AG04450 (cell line): ENCODE results near the gene RETREG2. TPM values are rescaled to one million over a fixed set of nuclear protein-coding genes. Genes with fewer than 3 reads are reported as not detected.
A peak's percentile ranks its signal among the peaks of the same experiment; 100 is the strongest.

Experiments
- CTCF ChIA-PET: fragments of 300-600, 350-600 bp; formaldehyde crosslinking; extraction: SDS; loops from one replicate; lab custom pipeline; 2022; ENCODE audit warnings: antibody characterized with exemption, inconsistent platforms; lab: Charles Lee
- POLR2A ChIA-PET: fragments of 350-600 bp; formaldehyde crosslinking; extraction: SDS; loops from one replicate; lab custom pipeline; 2021; ENCODE audit warnings: antibody characterized with exemption, inconsistent platforms; lab: Yijun Ruan, JAX
- DNase-seq: peaks from one replicate; pipeline ENCODE4 v3.0.0-alpha.2; 2011; ENCODE audit warnings: low read depth, low spot score
- H3K27ac ChIP-seq: one replicate; pipeline ENCODE4 v1.5.1; 2012; ENCODE audit warnings: low read depth, low read length, control low read depth
- H3K27me3 ChIP-seq: one replicate; pipeline ENCODE4 v1.6.0; 2012; ENCODE audit warnings: low read length; ENCODE audit not compliant: control insufficient read depth, insufficient read depth
- H3K4me3 ChIP-seq: 2 replicates; pipeline ENCODE4 v1.5.1; 2011; ENCODE audit warnings: mild to moderate bottlenecking, low read depth, low read length, control low read depth
- H3K9me3 ChIP-seq: 2 replicates; pipeline ENCODE4 v1.5.1; 2012; ENCODE audit warnings: low read length; ENCODE audit not compliant: control insufficient read depth, insufficient read depth
- polyA plus RNA-seq: library from polyadenylated mRNA; depleted of rRNA; stranded (reverse); fragments of >200 nt; gene quantifications from 2 replicates; pipeline ENCODE4 v1.2.3, GENCODE V29; 2011
- TF ChIP-seq, protein P1 (sequence below): IDR thresholded peaks from 2 replicates; pipeline ENCODE4 v1.5.1; 2011; ENCODE audit warnings: low read depth, low read length, control low read depth, inconsistent platforms

RETREG2 gene
- polyA plus RNA-seq, 1 experiment: 71.7 TPM

DNA sequence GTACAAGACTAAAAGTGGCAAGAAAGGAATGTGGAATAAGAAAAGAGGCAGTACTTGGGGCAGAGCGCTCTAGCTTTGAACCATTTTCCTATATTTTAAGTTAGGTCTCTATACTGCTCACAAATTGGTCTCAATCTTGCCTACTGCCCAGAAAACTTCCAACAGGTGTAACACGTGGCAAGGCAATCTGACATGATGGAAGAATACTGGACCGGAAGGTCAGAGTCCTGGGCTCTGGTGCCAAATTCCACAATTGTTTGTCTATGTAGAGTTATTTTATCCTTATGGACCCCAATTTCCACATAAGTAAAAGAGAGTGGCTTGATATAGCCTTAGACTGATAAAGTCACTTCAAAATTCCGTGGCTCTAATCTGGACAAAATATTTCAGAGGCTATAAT is 46.3 kb upstream of the RETREG2 start:
- ChIA-PET POLR2A (interaction anchor here (0.8 kb wide), 1 partner anchor 10 kb away, joined by 6 read pairs; no protein-coding TSS in a partner anchor), CTCF (interaction anchor here (0.7 to 4.9 kb wide), 6 partner anchors 12 to 73 kb away, joined by 3 to 27 read pairs (median 6); no protein-coding TSS in a partner anchor)
- no peaks in the 10 kb centered on the region for H3K9me3 ChIP-seq
- no peak overlapping the region for H3K4me3 ChIP-seq
- no peak overlapping the region for H3K27ac ChIP-seq
- H3K27me3 ChIP-seq: no peaks in the 10 kb centered on the region
- no peak for DNase-seq
- TF ChIP-seq, protein P1, sequence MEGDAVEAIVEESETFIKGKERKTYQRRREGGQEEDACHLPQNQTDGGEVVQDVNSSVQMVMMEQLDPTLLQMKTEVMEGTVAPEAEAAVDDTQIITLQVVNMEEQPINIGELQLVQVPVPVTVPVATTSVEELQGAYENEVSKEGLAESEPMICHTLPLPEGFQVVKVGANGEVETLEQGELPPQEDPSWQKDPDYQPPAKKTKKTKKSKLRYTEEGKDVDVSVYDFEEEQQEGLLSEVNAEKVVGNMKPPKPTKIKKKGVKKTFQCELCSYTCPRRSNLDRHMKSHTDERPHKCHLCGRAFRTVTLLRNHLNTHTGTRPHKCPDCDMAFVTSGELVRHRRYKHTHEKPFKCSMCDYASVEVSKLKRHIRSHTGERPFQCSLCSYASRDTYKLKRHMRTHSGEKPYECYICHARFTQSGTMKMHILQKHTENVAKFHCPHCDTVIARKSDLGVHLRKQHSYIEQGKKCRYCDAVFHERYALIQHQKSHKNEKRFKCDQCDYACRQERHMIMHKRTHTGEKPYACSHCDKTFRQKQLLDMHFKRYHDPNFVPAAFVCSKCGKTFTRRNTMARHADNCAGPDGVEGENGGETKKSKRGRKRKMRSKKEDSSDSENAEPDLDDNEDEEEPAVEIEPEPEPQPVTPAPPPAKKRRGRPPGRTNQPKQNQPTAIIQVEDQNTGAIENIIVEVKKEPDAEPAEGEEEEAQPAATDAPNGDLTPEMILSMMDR: no peak

DNA sequence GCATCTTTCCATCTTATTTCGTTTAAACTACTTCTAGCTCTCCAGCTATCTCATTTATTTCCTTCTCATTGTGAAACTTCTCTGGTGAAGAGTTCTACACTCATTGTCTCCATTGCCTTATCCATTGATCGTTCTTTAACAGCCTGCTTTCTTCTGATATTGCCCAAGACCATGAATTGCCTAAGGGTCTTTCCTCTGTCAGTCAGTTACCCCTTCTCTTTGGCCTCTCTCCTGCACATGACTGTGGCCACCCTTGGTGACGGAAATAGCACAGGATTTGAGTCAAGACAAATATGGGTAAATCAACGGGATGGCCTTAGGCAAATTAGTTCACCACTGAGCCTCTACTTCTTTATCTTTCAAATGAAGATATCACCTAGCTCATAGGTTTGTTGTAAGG is 44.1 kb upstream of the RETREG2 start:
- CTCF ChIA-PET: interaction anchor here (1.0 to 1.7 kb wide), 7 partner anchors 9 to 76 kb away, joined by 4 to 11 read pairs (median 5); no protein-coding TSS in a partner anchor
- no peaks in the 10 kb centered on the region for H3K27me3 ChIP-seq
- TF ChIP-seq, protein P1: no peak
- POLR2A ChIA-PET: no interaction called here
- no peak overlapping the region for H3K27ac ChIP-seq
- no peak for DNase-seq
- H3K9me3 ChIP-seq: no peaks in the 10 kb centered on the region
- H3K4me3 ChIP-seq: no peak overlapping the region

DNA sequence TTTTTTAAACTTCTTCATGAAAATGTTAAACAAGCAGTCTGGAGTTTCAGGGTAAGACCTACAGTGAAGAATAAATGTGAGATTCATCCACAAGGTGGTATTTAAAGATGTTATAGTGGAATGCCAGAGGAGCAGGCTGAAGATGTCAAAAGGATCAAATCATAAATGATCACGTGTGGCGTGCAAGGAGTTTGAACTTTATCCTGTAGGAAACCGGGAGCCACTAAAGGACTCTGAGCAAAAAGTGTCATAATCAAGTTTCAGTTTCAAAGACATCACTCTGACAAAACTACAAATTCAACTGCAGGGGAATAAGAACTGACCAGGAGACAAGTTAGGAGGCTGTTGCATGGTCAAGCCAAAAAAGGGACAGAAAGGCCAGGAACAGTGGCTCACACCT is 37.4 kb upstream of the RETREG2 start:
- POLR2A ChIA-PET: no interaction called here
- CTCF ChIA-PET: interaction anchor here (0.6 to 5.6 kb wide), 5 partner anchors 14 to 198 kb away, joined by 3 to 22 read pairs (median 6); no protein-coding TSS in a partner anchor

DNA sequence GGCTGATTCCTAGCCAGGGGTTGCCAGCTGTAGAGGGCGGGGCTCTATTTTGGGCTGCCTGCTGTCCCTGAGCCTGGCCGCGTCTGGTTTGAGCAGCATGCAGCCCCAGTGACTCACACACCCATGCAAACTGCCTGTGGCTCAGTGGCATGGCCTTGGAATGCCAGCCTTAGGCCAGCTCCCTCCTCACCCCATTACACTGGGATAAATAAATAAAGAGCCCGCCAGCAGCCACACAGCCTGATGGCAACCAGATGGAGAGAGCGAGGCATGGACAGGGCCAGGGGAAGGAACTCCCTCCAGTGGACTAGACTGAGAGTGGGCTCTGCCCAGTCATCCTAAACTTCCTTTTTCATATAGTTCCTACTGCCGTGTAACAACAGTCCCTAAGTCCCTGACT is 35.7 kb upstream of the RETREG2 start:
- CTCF ChIA-PET: interaction anchor here (0.9 to 5.6 kb wide), 8 partner anchors 8 to 112 kb away, joined by 3 to 22 read pairs (median 4); no protein-coding TSS in a partner anchor
- H3K4me3 ChIP-seq: no peak overlapping the region
- DNase-seq: peak; percentile 32
- no peaks in the 10 kb centered on the region for H3K27me3 ChIP-seq
- peak overlapping the region; percentile 11 for H3K27ac ChIP-seq
- POLR2A ChIA-PET: interaction anchor here (0.6 to 1.2 kb wide), 2 partner anchors 10 to 38 kb away, joined by 3 to 6 read pairs; no protein-coding TSS in a partner anchor
- TF ChIP-seq, protein P1: peak; percentile 35; the same call in 1 of the 2 replicates
- H3K9me3 ChIP-seq: no peaks in the 10 kb centered on the region

More for the DNA sequence above, 37.4 kb upstream of the RETREG2 start:
- TF ChIP-seq, protein P1: no peak
- Histone ChIP-seq H3K27me3 (no peaks in the 10 kb centered on the region), H3K9me3 (no peaks in the 10 kb centered on the region), H3K4me3 (no peak overlapping the region), H3K27ac (no peak overlapping the region)
- no peak for DNase-seq

DNA sequence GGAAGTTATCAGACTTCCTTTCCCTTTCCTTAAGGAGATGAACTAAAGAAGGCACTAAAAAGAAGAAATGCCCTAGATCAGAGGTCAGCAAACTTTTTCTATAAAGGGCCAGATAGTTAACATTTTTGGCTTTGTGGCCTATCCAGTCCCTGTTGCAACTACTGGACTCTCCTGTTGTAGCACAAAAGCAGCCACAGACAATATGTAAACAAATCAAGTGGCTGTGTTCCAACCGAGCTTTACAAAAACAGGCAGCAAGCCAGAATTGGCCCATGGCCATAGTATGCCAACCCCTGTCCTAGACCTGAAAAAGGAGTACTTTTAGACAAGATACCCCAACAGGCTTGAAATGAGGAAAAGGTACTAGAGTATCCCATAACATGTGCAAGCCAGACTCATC is 28.4 kb upstream of the RETREG2 start:
- no peak for DNase-seq
- Histone ChIP-seq H3K27ac (no peak overlapping the region), H3K4me3 (no peak overlapping the region), H3K9me3 (no peaks in the 10 kb centered on the region), H3K27me3 (no peaks in the 10 kb centered on the region)
- TF ChIP-seq, protein P1: no peak
- CTCF ChIA-PET: interaction anchor here (0.6 to 13.1 kb wide), 5 partner anchors 10 to 121 kb away, joined by 3 to 250 read pairs (median 14); no protein-coding TSS in a partner anchor
- POLR2A ChIA-PET: no interaction called here
